Lower leg skin (tissue), 4 donors: ENCODE results near the gene C5orf58. TPM values are rescaled to one million over a fixed set of nuclear protein-coding genes. Genes with fewer than 3 reads are reported as not detected.
"Not testable (repeated sequence)": the region's sequence is repeated elsewhere in the genome, so short reads cannot be mapped to it uniquely, and the experiment has no call there.

ENCODE experiments used
- DNase-seq, 2 donors: peaks; one replicate each; pipeline ENCODE4 v3.0.0-alpha.2; 2019; ENCODE audit warnings: low spot score in 2 of 2
- H3K4me3 ChIP-seq: fragments of 200-600 bp; sonication (generic); 2 replicates; pipeline ENCODE4 v1.5.1; 2017; ENCODE audit warnings: mild to moderate bottlenecking, low read depth; ENCODE audit not compliant: poor library complexity, severe bottlenecking
- CTCF ChIP-seq, 3 donors: fragments of 450-650 bp; IDR thresholded peaks; one replicate each; pipeline ENCODE4 v1.5.1; 2016; ENCODE audit warnings: antibody characterized with exemption in 3 of 3, mild to moderate bottlenecking in 3 of 3, moderate library complexity in 2 of 3
- POLR2A ChIP-seq, 2 donors: fragments of 450-650 bp; IDR thresholded peaks; one replicate each; pipeline ENCODE4 v1.6.1; 2016 to 2017; ENCODE audit warnings: antibody characterized with exemption in 2 of 2, mild to moderate bottlenecking in 1 of 2, moderate library complexity in 1 of 2
- WGBS, 2 donors: methylation state at CpG; one replicate each; pipeline ENCODE4 v1.1.5; 2018; 5-methylcytosine and 5-hydroxymethylcytosine counted together
- intact Hi-C: fragments of 100-400 bp; cut with DNase I; formaldehyde crosslinking; loops from one replicate; pipeline ENCODE4 v1.15.0; 2023; ENCODE audit warnings: low total_unique reads
- total RNA-seq, 4 donors: library from RNA; depleted of rRNA; stranded (reverse); fragments of >200 nt; gene quantifications; one replicate each; pipeline ENCODE4 v1.1.0, GENCODE V29; 2016

Gene C5orf58
- total RNA-seq, 4 donors from 2014 or later: 0.19 TPM; not detected in 3

- DNase-seq: no peak
- intact Hi-C loops: no loop called here
- H3K4me3 ChIP-seq: no peak overlapping the region
- no peak for TF ChIP-seq POLR2A (IDR thresholded peaks at IDR 0.05)
- no peak for TF ChIP-seq CTCF (IDR thresholded peaks at IDR 0.05)
- WGBS, 2 donors: 93 to 98% methylated on average over 12 to 18 of the region's 18 CpGs
Measured at GRCh38 chr5:170233358-170233892, 640 bp downstream of the C5orf58 start.

DNA sequence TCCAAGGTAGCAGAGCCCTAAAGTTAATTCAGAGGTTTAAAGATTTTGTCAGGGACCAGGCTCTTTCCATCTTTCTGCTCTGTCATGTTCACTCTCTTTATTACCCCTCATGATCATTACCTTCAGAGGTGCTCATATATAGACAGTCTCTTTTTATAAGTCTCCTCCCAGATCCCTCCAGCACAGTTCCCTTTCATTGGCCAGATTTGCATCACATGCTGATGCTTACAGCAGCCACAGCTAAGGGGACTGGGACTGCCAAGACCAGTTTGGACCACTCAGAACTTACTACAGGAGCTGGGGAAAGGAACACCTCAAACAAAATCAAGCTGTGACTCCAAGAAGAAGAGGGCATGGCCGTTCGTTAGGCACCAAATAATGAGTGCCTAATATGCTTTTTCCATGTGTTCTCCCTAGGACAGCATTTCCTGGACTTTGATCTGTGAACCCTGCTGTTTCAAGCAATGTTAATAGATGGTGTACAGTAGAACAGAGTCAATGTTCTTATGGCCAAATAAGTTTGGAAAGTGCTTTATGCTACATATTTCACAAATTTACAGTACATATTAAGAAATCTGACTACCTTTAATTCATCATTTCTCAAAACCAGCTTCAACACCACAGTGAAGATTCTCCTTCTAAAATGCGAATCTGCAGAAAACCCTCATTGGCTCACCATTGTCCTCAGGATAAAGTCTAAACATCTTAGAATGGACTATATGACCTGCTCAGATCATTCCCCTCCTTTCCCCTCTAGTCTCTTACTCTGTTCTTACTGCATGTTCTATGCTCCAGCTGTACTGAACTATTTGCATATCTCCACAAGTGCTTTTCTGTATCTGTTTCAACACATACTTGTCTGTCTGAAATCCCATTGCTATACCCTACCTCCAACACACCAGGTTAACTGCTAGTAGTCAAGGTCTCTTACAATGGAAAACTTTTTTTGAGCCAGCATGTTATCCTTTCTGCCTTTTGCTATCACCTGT is 3.4 kb downstream of the C5orf58 start:
- TF ChIP-seq POLR2A (IDR thresholded peaks at IDR 0.05) (no peak), CTCF (IDR thresholded peaks at IDR 0.05) (no peak)
- H3K4me3 ChIP-seq: no peak overlapping the region
- WGBS, 2 donors: 76 to 79% methylated on average over 3 of the region's 3 CpGs
- intact Hi-C loops: no loop called here
- no peak for DNase-seq

DNA sequence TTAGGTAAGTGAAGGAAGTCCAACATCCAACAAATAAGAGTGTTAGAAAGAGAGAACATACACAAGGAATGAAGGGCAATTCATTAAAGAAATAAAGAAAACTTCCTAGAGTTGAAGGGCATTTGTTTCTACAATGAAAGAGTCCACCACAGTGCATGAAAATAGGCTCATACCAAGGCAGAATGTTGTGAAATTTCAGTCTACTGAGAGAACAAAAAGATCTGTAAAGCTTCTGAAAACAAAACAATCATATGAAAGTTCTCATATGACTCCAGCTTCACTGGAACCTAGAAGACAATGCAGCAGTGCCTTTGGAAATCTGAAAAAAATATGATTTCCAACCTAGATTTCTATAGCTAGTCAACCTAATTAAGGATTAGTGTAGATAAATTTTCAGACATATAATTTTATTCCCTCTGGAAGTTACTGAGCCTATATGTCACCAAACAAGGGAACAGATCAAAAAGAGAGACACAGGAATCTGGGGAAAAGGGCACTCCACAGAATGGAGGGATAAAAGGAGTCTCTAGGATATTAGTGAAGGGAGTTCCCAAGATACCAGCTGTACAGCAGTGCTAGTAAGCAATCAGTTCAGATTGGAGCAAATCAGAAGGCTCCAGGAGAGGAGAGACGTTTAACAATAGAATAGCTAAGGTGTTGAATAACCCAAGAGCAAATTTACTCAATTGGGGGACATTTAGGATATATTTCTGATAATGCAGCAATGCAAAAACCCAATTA is 5.8 kb downstream of the C5orf58 start:
- no peak for DNase-seq
- H3K4me3 ChIP-seq: no peak overlapping the region
- intact Hi-C loops: no loop called here
- TF ChIP-seq CTCF (IDR thresholded peaks at IDR 0.05): no peak
- no peak for TF ChIP-seq POLR2A (IDR thresholded peaks at IDR 0.05)
- WGBS, 2 donors: 17 to 24% methylated on average over 1 of the region's 1 CpG

- intact Hi-C loops, H3K4me3 ChIP-seq, DNase-seq: not testable (repeated sequence)
- WGBS, 2 donors: 94% methylated on average over 23 of the region's 23 CpGs
Measured at GRCh38 chr5:170245436-170245835, 12.7 kb downstream of the C5orf58 start.

DNA sequence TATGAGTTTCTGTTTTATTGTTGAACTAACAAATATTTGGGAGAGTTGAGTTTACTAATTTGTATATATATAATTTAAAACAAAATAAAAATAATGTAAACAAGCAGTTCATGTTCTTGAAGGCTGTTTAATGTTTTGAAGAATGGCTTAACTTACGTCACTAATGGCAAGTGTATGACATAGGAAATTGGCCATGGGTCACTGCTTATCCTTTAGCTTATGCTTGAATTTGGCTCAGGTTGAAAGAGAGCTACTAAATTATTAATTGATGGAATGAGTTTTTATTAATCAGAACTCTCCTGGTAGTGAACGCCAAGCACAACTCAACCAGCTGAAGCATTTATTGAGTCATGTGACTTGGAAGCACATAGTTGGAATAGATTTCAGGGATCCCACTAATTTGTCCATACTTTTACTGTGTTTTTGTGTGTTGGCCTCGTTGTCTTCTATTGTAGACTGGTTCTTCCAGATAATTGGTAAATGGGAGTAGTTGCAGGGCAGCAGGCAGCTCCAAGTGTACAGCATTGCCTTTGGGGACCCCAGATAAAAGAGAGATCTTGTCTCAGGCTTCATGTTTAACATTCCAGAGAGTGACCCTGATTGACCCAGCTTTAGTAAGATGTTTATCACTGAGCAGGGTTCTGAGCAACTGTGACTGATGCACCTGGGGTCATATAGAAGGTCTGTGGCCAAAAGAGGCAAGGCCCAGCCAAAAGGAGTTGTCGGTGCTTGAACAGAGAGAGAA is 13.5 kb downstream of the C5orf58 start:
- DNase-seq: no peak
- 78% methylated on average over 4 of the region's 4 CpGs for WGBS, 2 donors
- TF ChIP-seq POLR2A (IDR thresholded peaks at IDR 0.05) (no peak), CTCF (IDR thresholded peaks at IDR 0.05) (no peak)
- intact Hi-C loops: no loop called here
- H3K4me3 ChIP-seq: no peak overlapping the region
